ENCODE data around the gene FAM174A. TPM values are rescaled to one million over a fixed set of nuclear protein-coding genes. Genes with fewer than 3 reads are reported as not detected.

Gene FAM174A
- polyA plus RNA-seq, 2 of the 4 experiments (the other 2 are of a cell fraction), result 13.8 to 14.6 TPM

DNA sequence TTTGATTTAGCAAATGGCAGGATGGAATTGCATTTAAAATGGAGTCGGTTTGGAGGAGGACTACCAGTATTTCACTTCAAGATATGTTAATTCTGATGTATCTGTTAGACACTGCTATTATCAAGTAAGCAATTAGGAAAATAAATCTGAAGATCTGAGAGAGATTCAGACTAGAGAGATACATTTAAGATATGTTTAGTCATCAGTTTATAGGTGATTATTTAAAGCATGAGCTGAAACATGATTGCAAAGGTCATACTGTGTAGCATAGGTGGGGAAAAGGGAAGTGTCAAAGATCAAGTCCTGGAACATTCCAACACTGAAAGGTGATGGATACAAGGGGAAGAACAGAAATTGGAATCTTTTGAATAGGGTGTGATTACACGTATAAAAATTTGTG is 79.1 kb downstream of the FAM174A start:
- FAIRE-seq (no peak), DNase-seq (ENCODE audit: low read depth in 1 of 2, low spot score in 1 of 2) (no peak), ATAC-seq (no peak)
- Histone ChIP-seq H3K9me3 (no peaks in the 10 kb centered on the region), H3K4me2 (no peak overlapping the region), H3K4me3 (no peak overlapping the region), H3K4me1 (no peaks in the 10 kb centered on the region), H3K27ac (no peak overlapping the region)
- POLR2A ChIA-PET, result no interaction called here
- TF ChIP-seq ZC3H11A (IDR thresholded peaks at IDR 0.05) (no peak), PHF8 (IDR thresholded peaks at IDR 0.05; ENCODE audit: borderline replicate concordance, low read depth) (no peak), MAFK (IDR thresholded peaks at IDR 0.05; ENCODE audit: partially characterized antibody) (peak; percentile 59), ZNF302 (CRISPR knock-in tag; IDR thresholded peaks at IDR 0.05) (no peak), RCOR1 (IDR thresholded peaks at IDR 0.05; ENCODE audit: low read depth, low read length) (no peak), MAZ (IDR thresholded peaks at IDR 0.05; ENCODE audit: borderline replicate concordance, low read depth, low read length) (no peak), FOXS1 (CRISPR knock-in tag; IDR thresholded peaks at IDR 0.05) (no peak), USF2 (IDR thresholded peaks at IDR 0.05) (no peak)
- CTCF ChIA-PET, result no interaction called here
- 31% methylated on average over 2 of the region's 2 CpGs for WGBS (ENCODE audit: missing lambda C conversion rate)

GRCh38 chr5:100615362-100615761 is 80.2 kb downstream of the FAM174A start:
- Histone ChIP-seq H3K4me1 (no peaks in the 10 kb centered on the region), H3K4me2 (no peak overlapping the region), H3K4me3 (no peak overlapping the region), H3K9me3 (no peaks in the 10 kb centered on the region), H3K27ac (no peak overlapping the region)
- no peak for DNase-seq (ENCODE audit: low read depth in 1 of 2, low spot score in 1 of 2)
- FAIRE-seq, result no peak
- TF ChIP-seq CBX2 (IDR thresholded peaks at IDR 0.05; ENCODE audit: borderline replicate concordance, low read depth), result no peak
- no peak for TF ChIP-seq MAX (IDR thresholded peaks at IDR 0.05)
- no peak for TF ChIP-seq ESRRA (IDR thresholded peaks at IDR 0.05; ENCODE audit: borderline replicate concordance, low read length)
- no peak for TF ChIP-seq BHLHE40 (IDR thresholded peaks at IDR 0.05; ENCODE audit: low read depth, low read length)
- no peak for TF ChIP-seq CHD2 (IDR thresholded peaks at IDR 0.05; ENCODE audit: low read length, partially characterized antibody)
- no peak for TF ChIP-seq ZSCAN20 (CRISPR knock-in tag; IDR thresholded peaks at IDR 0.05)
- TF ChIP-seq CTCF (IDR thresholded peaks at IDR 0.05), result no peak
- TF ChIP-seq SREBF2 (IDR thresholded peaks at IDR 0.05), result no peak
- no peak for TF ChIP-seq PBX3 (IDR thresholded peaks at IDR 0.05)
- no peak for TF ChIP-seq NR3C1 (IDR thresholded peaks at IDR 0.05)
- TF ChIP-seq, protein P1, sequence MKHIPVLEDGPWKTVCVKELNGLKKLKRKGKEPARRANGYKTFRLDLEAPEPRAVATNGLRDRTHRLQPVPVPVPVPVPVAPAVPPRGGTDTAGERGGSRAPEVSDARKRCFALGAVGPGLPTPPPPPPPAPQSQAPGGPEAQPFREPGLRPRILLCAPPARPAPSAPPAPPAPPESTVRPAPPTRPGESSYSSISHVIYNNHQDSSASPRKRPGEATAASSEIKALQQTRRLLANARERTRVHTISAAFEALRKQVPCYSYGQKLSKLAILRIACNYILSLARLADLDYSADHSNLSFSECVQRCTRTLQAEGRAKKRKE (CRISPR knock-in tag; IDR thresholded peaks at IDR 0.05; ENCODE audit: low read depth), result no peak
- TF ChIP-seq HEYL (CRISPR knock-in tag; IDR thresholded peaks at IDR 0.05), result no peak
- no peak for TF ChIP-seq ZNF302 (CRISPR knock-in tag; IDR thresholded peaks at IDR 0.05)
- no peak for TF ChIP-seq ELK1 (IDR thresholded peaks at IDR 0.05; ENCODE audit: low read depth, low read length)
- no peak for TF ChIP-seq HDAC2 (IDR thresholded peaks at IDR 0.05)
- TF ChIP-seq RCOR1 (IDR thresholded peaks at IDR 0.05; ENCODE audit: low read depth, low read length), result no peak
- no peak for TF ChIP-seq RFX5 (IDR thresholded peaks at IDR 0.05)
- TF ChIP-seq CHD4 (IDR thresholded peaks at IDR 0.05; ENCODE audit: borderline replicate concordance), result no peak
- TF ChIP-seq EHMT2 (IDR thresholded peaks at IDR 0.05; ENCODE audit: low read depth), result no peak
- ChIA-PET CTCF (no interaction called here), POLR2A (no interaction called here)
- 92% methylated on average over 2 of the region's 2 CpGs for WGBS (ENCODE audit: missing lambda C conversion rate)
- ATAC-seq, result no peak
